ENCODE data around the gene ARID3C.

ARID3C gene

DNA sequence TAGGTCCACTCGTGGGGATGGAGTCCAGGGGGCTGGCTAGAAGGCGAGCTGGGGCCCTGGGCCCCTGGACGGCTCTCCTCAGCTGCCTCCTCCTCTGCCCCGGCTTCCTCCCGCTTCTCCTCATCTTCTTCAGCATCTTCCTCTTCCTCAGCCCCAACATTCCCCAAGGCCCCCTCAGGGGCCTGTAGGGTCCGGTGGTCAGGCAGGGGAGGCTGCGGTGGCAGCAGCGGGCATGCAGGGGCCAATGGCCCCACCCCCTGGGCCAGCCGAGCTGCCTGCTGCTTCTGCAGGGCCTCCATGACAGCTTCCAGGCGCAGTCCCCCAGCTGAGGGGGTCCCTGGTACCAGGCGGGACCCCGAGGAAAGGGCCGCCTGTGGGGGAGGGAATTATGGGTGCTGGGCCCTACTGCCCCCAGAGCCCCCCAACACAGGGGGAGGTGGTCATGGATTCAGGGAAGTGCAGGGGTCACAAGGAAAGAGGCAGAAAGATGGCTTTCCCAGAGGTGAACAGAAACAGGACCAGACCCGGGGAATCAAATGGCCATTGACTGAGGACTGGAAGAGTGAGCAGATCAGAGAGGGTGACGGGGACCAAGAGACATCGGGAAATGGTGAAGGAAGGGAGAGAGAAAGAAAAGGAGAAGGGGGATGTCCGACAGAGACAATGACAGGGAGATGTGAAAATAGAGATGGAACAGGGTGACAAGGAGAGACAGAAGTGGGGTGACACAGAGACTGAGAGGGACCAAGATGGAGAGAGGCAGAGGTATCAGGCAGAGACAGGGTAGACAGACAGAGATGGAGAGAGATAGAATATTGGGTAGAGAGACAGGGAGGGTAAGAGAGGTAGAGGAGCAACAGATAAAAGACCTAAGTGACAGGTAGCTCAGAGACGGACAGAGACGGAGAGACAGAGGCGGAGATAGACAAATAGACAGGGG is 880 bp downstream of the ARID3C start:
- DNase-seq: no peak

DNA sequence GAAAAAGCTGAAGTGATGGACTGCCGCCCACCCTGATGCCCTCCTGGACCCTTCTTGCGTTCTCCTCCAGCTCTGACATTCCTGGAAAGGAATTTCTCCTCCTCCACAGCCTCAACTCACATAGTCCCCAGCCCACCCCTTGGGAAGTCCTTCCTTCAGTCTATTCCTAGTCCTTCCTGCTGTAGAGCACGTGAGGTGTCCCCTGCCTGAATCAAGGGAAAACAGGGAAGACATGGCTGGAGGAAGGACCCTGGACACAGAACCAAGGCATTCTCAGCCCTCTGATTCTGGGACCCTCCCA is 3.7 kb downstream of the ARID3C start:
- DNase-seq: no peak

DNA sequence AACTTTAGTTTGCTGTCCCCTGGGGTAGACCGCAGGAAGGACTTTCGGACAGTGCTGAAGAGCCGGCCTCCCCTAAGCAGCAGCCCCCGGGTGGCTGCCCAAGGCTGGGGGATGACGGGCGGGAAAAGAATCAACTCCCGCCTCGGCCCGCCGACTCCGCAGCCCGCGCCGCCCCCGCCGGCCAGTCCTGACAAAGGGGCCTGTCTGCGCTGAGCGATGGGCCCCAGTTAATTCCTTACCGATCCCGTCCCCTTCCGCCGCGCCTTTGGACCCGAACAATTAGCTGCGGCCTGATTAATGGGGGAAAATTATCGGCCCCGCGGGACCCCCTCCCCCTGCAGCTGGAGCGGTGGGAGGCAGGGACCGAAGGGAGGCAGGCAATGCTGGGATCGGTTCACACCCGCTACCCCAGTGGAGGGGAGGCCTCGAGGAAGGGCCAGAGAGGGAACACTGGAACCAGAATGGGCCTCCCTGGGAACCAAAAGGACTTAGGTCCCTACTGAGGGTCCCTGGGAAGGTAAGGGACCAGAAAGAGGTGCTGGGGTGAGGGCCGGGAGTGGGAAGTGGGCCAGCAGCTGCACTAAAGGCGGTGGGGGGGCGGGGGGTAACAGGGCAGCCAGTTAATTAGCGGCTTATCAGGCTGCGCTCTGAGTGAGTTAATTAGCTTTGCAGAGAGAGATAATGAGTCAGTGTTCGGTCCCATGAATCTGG is 4.2 kb downstream of the ARID3C start:
- no peak for DNase-seq

DNA sequence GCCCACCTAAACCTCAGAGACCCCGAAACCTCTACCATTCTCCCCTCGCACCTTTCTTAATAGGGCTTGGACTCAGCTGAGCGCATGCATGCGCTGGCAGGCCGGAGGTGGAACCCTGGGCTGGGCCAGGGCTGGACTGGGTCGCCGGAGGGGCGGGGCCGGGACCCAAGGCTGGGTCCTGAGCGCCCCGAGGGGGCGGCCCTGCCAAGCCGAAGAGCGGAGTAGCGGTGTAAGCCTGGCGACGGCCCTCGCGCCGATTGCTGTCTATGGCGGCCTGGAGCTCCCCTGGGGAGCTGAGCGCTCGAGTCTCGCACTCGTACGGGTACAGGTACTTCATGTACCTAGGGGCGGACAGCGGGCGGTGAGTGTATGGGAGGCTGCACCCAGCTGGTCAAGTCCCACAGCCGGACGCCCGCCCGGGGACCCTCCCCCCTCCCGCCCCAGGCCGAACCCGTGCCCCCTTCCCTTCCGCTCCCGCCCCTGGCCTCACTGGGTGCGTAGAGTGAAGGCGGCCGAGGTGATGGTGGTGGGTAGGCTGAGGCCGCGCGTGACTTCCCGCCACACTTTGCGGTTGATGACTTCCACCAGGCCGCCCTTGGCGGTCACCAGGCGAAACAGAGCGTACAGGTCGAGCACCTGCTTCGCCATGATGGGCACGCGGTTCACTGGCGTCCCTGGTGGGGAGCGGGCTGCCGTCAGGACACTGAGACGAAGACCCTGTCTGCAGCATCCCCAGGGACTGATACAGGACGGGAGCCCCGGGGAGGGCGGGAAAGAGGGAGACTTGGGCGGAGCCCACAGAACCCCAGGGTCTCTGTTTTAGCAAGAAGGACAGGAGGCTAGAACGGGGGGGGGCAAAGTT is 5.3 kb downstream of the ARID3C start:
- no peak for DNase-seq

DNA sequence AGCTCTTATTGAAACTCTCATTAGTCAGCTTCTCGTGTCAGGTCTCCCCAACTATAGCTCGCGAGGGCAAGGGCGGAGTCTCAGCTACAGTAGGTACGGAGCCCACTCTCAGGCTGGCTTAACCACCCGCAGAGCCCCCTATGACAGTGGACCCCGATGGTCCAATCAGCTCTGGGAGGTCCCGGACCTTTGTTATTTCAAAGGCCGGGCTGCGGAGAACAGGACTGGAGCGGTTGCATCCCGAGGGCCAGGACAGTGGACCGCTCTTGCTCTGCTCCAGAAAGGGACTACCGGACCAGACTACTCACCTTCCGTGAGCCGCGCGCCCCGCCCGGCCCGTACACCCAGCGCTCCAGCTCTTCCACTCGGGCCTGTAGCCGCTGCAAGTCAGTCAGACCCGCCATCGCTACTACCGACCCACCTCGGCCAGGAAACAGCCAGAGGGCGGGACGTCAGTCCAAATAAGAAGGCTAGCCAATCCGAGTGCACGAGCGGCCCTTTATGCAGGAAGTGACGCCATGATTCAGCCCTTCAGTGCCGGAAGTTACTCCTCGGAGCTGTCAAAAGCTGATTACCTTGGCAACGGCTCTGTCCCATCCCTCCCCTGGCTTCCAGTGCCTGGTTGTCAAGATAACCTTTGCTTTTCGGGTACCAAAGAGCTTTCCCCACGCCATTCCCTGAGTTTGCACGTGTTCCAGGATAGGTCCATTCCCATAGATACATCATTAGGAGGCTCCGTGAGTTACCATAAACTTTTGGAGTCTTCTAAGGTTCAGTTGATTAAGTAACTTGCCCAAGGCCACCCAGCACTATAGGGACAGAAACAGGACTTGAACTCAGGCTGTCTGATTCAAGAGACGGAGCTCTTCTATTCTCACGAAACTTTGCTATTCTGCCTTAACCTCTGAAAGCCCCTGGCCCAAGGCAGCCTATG is 8.5 kb downstream of the ARID3C start, which contains the start of gene DCTN3:
Gene DCTN3 (minus strand): TSS at position 435 of the 934 bp plus-strand sequence. CDS start 31 bp downstream, at position 404.
- DNase-seq: peak; percentile 62

DNA sequence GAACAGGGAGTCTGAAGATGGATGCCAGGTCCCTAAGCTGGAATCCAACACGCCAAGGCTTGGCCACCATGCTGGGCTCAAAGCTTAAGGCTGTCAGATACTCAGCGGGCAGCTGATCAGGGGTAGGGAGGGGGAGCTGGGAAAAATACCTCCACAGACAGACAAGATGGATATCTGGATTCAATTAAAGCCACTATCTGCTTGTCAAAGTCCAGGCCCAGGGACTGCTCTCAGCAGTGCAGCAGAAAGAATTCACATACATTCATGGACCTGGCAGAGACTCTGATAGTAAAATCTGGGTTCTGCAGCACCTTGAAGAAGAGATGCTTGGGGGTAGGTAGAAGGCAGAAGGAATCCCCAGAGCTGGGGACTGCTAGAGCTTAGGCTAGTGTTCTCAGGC is 13.7 kb downstream of the ARID3C start:
- DNase-seq: no peak

DNA sequence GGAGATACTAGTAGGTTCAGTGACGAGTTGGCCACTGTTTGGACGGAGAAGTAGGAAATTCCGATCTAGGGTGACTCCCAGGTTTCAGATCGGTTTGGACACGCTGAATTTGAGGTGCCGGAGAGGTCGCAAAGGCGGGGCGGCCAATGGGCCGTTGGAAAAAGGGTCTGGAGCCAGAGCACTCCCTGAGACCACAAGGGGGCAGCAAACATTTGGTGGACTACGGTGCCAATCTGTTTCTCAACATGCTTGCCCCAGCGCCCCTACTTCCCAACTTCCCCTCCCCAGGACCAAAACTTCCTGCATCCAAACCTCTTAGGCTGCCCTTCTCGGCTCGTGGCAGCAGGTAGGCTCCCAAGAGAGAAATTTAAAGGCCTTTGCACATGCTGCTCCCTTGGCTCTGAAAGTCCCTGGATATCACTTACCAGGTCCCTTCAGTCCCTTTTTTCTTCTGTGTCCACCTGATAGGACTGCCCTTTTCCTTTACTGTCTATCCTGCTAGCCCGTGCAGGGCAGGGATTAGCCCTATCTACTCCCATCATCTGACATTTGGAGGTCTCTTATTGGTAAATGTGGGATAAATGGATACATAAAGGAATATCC is 16.0 kb downstream of the ARID3C start:
- DNase-seq: no peak

DNA sequence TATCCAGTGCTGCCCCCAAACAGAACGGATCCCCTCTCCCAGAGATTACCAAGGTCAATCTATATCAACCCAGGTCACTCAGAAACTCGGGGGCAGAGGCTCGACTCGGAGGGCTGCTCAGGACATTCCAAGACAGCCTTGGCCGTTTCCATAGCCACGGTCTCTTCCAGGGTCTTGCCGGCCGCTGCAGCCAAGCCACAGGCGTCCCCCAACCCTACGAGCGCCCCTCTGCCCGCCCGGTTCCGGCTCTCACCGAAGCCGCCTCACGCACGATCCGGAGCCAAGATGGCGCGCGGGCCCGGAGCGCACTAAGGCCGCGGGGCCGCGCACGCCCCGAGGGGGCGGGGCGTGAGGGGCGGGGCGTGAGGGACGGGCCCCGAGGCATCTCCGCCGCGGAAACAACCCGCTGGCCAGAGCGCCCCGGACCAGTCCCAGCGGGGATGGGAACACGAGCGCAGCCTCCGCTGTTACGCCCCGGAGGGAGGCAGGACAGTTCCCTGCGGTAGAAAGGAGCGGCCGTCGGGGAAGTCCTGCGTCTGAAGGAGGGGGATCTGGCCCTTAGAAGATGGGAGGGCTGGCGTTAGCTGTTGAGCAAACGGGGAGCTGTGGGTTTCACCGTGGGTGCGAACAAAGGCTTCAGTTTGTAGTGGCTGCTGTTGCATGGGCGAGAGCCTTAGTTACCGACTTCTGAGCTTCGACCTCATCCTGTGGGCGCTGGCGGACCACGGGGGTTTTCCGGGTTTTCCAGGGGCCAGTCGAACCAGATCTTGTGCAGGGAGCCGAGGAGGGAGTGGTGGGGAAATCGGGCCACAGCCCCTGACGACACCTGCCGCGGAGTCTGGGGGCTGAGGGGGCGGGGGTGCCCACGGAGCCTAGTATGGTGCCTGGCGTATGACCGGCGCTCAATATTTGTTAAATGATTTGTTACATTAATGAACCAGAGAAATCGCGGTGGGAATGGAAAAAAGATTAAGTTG is 16.8 kb downstream of the ARID3C start, which contains the start of gene RPP25L:
Gene RPP25L (minus strand): TSS at position 287 of the 977 bp plus-strand sequence. CDS start 801 bp downstream, outside the sequence.
- DNase-seq: no peak

DNA sequence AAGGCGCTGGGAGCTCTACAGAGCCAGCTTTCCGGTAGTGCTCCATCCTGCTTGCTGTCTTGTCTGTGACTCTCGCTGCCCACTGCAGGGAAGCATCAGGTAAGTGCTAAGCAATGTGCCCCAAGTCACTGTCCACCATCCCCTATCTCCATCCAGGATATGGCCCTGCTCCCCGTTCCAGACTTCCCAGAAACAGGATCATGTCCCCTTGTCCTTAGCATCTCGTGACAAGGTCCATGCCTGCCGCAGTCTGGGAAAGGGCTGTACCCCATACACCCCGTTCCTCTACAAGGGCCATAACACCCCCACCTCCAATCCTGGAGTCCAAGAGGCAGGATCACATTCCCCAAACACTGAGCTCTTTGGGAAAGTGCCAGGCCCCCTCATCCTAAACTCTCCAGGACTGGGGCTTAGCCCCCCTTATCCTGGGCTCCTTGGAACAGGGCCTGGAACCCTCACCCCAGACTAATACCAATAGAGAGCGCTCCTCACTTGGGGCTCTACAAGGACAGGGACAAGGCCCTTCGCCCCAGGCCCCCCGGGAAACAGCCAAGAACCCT is 17.5 kb downstream of the ARID3C start:
- no peak for DNase-seq

DNA sequence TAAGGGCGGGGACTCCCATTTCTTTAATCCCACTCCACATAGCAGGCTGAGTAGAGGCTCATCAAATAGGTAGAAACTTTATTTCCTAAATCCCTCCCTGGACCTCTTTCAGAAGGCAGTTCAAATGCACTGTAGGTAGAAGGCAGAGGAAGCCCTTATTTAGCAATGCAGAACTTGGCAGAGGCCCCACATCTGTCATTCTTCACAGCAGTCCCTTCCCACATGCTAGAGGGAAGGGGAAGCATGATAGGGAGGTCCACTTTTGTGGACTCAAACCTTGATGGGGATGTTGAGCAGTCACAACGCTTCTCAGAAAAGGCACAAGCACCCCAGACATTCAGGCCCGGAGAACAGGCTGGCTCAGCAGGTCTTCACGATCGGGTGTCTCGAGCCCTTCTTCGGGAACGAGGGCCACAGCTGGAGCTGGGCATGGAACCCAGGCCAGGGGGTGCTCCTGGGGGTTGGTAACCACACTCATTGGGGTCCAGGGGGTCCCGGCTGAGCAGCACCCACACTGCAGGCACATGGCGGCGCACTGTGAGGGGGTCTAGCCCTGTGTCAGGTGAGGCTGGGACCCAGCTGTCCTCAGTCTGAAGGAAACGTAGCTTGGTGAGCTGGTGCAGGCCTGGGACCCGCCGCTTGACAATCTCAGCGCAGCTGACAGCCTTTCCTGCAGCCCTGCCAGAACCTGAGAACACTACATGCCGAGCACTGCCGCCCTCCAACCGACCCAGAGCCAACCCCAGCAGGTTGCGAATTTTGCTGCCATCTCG is 18.2 kb downstream of the ARID3C start:
- no peak for DNase-seq

DNA sequence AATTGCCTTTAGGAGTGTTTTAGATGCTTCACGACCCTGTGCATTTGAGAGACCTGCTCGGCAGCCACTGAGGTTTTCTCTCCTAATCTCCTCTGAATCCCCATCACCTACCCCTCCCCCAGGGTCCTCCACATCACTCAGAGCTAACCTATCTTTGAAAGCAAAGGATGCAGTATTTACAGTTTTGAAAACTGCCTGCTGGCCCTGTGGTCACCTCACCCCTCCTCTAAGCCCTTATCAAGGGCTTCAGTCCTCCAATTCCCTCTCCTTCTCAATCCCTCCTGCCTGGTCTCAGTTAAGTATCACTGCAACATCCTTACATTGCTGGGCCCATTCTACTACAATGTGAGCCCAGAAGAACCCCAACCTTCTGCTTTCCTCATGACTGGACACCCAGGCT is 21.5 kb downstream of the ARID3C start:
- DNase-seq: no peak

DNA sequence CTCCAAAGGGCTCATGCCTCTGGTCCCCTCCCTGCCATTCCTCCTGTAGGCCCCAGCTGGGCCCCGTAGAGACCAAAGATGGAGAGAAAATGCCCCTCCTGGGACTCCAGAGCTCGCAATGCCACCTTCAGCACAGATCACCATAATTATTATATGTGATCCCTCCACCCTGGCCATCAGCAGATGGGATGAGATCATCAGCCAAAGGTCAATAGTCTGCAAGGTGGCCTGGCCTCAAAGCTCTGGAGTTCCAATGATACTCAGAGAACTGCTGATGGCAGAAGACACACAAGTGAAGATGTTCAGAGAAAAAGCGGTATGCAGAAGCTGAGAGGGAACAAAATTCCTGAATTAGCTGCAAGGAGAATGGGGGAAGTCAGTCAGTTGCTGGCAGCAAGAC is 22.0 kb downstream of the ARID3C start:
- no peak for DNase-seq

DNA sequence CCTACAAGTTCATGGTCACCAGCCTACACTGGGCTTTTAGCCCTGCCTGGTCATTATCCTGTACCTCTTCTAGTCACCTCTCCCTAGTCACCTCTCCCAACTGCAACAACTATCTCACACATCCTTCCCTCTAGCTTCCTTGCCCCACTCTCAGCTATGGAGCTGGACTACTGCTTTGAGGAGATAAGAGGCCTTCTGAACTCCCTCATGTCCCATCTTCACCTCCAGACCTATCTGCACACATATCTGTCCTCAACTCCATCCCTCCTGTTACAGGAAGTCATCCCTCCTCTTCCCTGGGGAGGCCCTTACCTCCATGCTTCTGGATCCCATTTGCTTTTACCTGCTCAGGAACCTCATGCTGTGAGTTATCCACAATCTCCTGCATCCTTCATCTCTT is 22.7 kb downstream of the ARID3C start:
- DNase-seq: no peak

DNA sequence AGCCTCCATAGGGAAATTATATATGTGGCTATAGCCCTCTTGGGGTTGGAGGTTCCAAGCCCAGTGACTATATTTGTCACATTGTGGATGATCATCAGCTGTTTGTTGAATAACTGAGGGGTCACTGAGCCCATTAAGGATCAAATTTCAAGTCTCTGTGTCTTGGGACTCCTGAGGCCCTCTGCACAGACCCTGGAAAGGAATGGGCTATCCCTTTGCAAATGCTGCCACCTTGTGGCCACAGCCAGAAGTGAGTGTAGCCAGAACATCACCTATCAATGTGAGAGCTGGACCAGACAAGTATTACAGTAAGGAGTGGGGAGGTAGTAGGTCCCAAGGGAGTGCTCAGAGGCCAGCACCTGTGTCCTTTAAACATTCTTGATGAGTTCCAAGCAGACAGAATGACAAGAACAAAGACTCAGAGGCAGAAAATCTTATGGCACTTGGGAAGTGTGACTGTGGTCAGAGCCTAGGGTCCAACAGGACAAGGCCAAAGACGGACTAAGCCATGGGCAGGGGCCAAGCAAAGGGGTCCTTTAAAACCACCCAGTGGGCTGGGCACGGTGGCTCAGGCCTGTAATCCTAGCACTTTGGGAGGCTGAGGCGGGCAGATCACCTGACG is 25.1 kb downstream of the ARID3C start:
- DNase-seq: peak; percentile 41

DNA sequence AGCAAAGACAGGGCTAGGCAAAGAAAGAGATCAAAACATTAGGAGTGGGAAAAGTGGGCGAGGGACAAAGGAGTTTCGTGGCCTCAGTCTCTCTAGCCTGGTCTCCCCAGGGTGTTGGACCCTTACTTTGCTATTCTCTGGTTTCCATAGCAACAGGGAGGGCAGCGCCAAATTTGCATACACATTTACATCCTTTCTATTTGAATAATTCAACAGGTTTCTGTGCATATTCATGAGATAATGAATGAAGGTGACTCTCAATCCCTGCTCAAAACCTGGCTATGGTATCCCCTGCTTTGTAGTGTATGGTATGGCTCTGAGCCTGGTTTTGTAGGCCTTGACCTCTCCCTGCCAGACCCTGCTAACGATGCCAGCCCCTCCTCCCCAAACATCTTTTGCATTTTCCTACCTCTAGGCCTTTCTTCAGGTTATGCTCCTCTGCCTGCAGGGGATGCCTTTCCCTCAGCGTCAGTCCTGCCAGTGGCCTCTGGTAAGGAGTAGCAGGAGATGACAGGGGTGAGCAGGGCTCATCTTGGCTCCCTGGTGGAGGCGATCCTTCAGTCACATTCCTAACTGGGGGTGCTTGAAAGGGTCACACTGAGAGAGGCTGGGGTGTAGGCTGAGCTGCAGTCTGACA is 26.8 kb downstream of the ARID3C start:
- no peak for DNase-seq

DNA sequence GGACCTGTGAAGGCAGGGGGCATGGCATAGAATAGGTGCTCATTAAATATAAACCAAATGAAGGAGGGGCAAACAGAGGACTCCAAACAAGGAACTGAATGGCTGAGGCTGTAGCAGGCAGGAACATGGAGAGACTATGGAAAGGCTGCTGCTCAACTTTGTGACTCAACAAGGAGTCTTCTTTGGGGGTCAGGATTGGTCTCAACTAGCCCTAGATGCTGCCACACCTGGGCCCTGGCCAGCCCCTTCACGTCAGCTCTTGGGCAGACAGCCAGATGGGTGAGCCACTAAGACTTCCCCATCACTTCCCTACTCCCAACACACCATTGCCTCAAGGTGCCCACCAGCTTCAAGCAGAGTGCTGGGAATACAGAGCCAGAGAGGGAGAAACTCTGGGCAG is 28.0 kb downstream of the ARID3C start:
- DNase-seq: no peak

DNA sequence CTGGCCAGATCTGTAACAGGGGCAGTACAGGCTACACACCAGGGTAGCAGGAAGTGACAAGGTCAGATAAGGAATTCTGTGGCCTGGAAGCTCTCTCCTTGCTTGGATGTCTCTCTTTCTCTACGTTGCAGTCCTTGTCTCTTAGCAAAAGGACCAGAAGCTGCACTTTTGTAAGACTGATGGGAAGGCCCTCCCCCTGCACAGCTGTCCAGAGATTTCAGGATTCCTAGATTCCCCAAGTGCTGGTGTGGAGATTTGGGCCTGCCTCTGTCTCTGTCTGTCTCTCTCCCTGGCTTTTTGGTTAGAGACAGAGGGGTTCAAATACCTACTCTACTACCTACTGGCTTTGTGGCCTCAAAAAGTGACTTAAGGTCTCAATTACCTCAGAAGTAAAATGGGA is 29.3 kb downstream of the ARID3C start:
- DNase-seq: no peak

DNA sequence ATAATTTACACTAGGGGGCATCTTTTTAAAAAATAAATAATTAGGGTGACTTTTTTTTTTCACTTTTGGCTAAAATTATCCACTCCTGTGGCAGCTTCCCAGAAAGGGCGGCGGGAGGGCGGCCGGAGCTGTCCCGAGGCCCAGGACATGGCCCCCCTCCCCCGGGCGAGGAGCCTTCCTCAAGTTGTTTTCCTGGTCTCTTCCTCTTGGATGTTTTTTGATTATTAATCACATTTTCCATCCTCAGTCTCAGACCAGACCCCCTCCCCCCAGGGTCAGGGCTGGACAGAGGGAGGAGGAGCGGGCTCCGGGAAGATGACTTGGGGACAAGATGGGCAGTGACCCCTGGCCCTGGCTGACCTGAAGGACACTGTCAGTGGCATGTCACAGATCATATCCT is 34.7 kb downstream of the ARID3C start:
- no peak for DNase-seq

All from NCI-H524 treated with DMSO at 0.1 percent for 48 hours (cell line).